AG10803 (cell line): Measurements from ENCODE around the gene SPRED3.

ENCODE experiments used
- DNase-seq: peaks from one replicate; pipeline ENCODE4 v3.0.0; 2010; ENCODE audit warnings: low read depth
- H3K4me3 ChIP-seq: 2 replicates; pipeline ENCODE4 v1.5.1; 2011; ENCODE audit warnings: mild to moderate bottlenecking, low read length, control low read depth
- TF ChIP-seq, protein P1 (sequence below): conservative IDR thresholded peaks from 2 replicates; pipeline ENCODE4 v1.5.1; 2011; ENCODE audit warnings: mild to moderate bottlenecking, low read length, control low read depth, inconsistent platforms

The SPRED3 gene

DNA sequence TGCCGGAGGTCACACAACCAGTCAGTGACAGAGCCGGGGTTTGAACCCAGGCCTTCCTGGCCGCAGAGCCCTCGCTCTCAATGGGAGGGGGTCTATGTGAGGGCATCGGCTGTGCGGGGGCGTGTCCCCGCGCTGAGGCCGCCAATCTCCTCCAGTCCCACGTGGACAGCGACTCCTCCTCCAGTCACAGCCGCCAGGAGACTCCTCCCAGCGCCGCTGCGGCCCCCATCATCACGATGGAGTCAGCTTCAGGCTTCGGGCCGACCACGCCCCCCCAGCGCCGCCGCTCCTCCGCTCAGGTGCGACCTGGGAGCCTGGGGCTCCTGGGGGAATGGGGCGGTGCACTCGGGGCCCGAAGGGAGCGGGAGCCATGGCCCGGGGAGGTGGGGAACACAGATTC, 6.0 kb downstream of the SPRED3 start:
- TF ChIP-seq, protein P1, sequence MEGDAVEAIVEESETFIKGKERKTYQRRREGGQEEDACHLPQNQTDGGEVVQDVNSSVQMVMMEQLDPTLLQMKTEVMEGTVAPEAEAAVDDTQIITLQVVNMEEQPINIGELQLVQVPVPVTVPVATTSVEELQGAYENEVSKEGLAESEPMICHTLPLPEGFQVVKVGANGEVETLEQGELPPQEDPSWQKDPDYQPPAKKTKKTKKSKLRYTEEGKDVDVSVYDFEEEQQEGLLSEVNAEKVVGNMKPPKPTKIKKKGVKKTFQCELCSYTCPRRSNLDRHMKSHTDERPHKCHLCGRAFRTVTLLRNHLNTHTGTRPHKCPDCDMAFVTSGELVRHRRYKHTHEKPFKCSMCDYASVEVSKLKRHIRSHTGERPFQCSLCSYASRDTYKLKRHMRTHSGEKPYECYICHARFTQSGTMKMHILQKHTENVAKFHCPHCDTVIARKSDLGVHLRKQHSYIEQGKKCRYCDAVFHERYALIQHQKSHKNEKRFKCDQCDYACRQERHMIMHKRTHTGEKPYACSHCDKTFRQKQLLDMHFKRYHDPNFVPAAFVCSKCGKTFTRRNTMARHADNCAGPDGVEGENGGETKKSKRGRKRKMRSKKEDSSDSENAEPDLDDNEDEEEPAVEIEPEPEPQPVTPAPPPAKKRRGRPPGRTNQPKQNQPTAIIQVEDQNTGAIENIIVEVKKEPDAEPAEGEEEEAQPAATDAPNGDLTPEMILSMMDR, result no peak
- H3K4me3 ChIP-seq, result no peak overlapping the region
- DNase-seq, result no peak

DNA sequence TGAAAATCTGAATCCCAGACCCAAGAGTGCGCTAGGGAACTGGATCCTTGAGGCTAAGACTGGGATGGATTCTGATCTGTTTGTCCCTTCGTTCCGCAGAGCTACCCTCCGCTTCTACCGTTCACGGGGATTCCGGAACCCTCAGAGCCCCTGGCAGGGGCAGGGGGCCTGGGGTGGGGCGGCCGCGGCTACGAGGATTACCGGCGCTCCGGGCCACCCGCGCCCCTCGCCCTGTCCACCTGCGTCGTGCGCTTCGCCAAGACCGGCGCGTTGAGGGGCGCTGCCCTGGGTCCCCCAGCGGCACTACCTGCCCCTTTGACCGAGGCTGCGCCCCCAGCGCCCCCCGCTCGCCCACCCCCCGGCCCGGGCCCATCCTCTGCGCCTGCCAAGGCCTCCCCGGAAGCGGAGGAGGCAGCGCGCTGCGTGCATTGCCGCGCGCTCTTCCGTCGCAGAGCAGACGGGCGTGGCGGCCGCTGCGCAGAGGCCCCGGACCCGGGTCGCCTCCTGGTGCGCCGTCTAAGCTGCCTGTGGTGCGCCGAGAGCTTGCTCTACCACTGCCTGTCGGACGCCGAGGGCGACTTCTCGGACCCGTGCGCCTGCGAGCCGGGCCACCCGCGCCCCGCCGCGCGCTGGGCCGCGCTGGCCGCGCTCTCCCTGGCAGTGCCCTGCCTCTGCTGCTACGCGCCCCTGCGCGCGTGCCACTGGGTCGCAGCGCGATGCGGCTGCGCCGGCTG, 7.1 kb downstream of the SPRED3 start:
- DNase-seq, result no peak
- TF ChIP-seq, protein P1, result no peak
- H3K4me3 ChIP-seq, result no peak overlapping the region

DNA sequence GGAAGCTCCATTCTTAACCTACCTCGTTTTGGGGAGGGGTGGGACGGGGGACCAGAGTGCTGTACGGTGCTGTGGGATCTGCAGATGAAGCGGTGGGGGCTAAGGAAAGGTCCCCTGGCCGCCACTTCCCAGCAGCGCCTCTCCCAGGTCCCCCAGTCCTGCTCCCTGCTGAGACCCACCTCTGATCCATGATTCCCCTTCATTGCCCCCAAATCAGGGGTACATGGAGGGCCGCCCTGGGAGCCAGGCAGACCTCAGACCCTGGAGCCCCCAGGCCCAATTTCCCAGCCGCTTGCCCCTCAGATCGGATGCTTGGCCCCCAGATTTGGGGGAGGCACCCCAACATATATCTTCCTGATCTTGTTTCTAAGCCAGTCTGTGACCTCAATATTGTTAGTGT, 10.6 kb downstream of the SPRED3 start:
- no peak for DNase-seq
- TF ChIP-seq, protein P1, result no peak
- H3K4me3 ChIP-seq, result no peak overlapping the region

DNA sequence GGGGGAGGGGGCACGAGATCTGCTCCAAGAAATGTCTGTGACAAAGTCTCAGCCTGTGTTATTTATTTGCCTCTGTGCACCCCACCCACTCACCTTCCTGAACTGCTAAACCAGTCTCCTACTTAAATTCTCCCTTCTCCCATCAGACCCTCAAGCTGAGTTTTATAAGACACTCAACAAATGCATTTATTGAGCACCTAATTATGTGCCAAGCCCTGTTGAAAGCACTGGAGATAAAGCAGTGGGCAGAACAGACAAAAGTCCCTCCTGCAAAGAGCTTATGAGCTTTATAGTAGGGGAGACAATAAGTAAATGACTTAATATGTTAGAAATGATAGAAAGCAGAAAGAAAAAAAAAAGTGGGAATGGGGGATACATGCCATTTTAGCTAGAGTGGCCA, 11.0 kb downstream of the SPRED3 start:
- H3K4me3 ChIP-seq, result no peak overlapping the region
- no peak for DNase-seq
- TF ChIP-seq, protein P1, result no peak

DNA sequence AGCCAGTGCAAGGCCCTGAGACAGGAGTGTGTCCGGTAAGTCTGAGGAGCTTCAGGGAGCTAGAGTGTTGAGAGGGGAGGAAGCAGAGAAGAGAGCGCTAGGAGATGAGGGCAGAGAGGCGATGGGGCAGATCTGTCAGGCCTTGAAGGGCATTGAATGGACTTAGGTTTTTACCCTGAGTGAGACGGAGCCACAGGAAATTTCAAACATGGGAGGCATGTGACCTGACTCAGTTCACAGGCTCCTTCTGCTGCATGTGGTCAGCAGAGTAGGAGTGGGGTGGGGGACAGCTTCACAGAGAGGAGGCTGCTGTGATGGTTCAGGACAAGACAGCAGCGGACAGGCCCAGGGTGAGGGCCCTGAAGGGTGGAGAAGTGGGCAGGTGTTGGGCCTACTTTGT, 11.9 kb downstream of the SPRED3 start:
- TF ChIP-seq, protein P1, result no peak
- no peak for DNase-seq
- H3K4me3 ChIP-seq, result no peak overlapping the region

DNA sequence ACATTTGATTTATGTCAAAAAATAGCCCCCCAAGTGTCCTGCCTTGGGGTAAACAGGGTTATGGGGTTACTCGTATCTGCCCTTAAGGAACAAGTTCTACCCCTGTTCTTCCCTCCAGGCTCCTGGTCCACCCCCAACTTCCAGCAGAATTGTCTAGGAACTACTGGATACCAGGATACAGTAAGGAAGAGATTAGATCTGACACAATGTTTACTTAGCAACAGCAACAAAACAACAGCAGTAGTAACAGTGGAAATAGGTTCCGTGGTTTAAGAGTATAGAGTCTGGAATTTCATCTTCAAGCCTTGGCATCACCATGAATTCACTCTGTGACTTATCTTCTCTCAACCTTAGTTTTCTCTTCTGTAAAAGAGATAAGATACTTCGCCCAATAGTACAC, 12.7 kb downstream of the SPRED3 start:
- TF ChIP-seq, protein P1, result no peak
- no peak overlapping the region for H3K4me3 ChIP-seq
- peak; percentile 50 for DNase-seq

DNA sequence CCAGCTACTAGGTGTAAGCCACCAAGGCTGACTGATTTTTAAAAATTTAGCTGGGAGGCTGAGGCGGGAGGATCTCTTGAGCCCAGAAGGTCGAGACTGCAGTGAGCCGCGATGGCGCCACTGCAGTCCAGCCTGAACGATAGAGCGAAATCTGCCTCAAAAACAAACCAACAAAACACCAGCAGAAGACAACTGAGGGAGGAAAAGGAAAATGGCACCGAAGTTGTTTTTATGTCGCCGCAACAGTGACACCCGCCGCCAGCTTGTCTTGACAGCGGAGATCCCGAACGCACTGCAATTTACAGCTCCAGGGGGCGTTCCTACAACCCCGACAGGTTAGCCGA, 14.1 kb downstream of the SPRED3 start:
- H3K4me3 ChIP-seq, result peak overlapping the region; percentile 59
- TF ChIP-seq, protein P1, result no peak; the same call in 1 of the 2 replicates
- DNase-seq, result no peak
